ENCODE data around the gene AREL1. TPM values are rescaled to one million over a fixed set of nuclear protein-coding genes. Genes with fewer than 3 reads are reported as not detected.

The AREL1 gene
- total and polyA plus RNA-seq, 2 experiments from 2014 or later: 12.9 to 25.6 TPM

- Histone ChIP-seq H3K4me1 (ENCODE audit: insufficient read depth) (peaks cover 33% of the 10 kb centered on the region), H3K36me3 (ENCODE audit: low read depth) (peaks cover 44% of the 10 kb centered on the region), H3K27me3 (replicated peaks; ENCODE audit: insufficient read depth) (no peaks in the 10 kb centered on the region), H3K9me2 (ENCODE audit: insufficient read depth) (no peaks in the 10 kb centered on the region), H3K9me3 (ENCODE audit: low read depth) (no peaks in the 10 kb centered on the region), H3K4me3 (no peak overlapping the region), H2AFZ (no peak overlapping the region), H4K20me1 (ENCODE audit: insufficient read depth) (no peaks in the 10 kb centered on the region), H3F3A (ENCODE audit: insufficient read depth) (peaks cover 26% of the 10 kb centered on the region), H3K9ac (no peak overlapping the region), H3K4me2 (ENCODE audit: unreplicated experiment) (peak overlapping the region; percentile 8), H3K27ac (peak overlapping the region; percentile 42), H3K79me2 (ENCODE audit: insufficient read depth) (no peaks in the 10 kb centered on the region)
- 27 to 41% methylated on average over 1 of the region's 1 CpG for WGBS, 2 experiments (ENCODE audit: low coverage in 1 of 2, low lambda C conversion rate in 2 of 2, missing lambda C conversion rate in 2 of 2)
- TF ChIP-seq EZH2phosphoT487 (IDR thresholded peaks at IDR 0.05; ENCODE audit: insufficient read depth, low read depth) (no peak), EZH2 (IDR thresholded peaks at IDR 0.05; ENCODE audit: insufficient read depth, poor library complexity, severe bottlenecking) (no peak)
- in situ Hi-C loops (cut with MboI): no loop called here
- peak; percentile 54 for DNase-seq
Observed at GRCh38 chr14:74667758-74668157, 45.1 kb downstream of the AREL1 start.

- H3F3A ChIP-seq (ENCODE audit: insufficient read depth): peaks cover 18% of the 10 kb centered on the region
- peaks cover 21% of the 10 kb centered on the region for H3K4me1 ChIP-seq (ENCODE audit: insufficient read depth)
- H3K27ac ChIP-seq: no peak overlapping the region
- no peaks in the 10 kb centered on the region for H3K9me2 ChIP-seq (ENCODE audit: insufficient read depth)
- no peaks in the 10 kb centered on the region for H3K79me2 ChIP-seq (ENCODE audit: insufficient read depth)
- no peaks in the 10 kb centered on the region for H3K9me3 ChIP-seq (ENCODE audit: low read depth)
- H3K9ac ChIP-seq: no peak overlapping the region
- TF ChIP-seq EZH2phosphoT487 (IDR thresholded peaks at IDR 0.05; ENCODE audit: insufficient read depth, low read depth) (no peak), EZH2 (IDR thresholded peaks at IDR 0.05; ENCODE audit: insufficient read depth, poor library complexity, severe bottlenecking) (no peak)
- DNase-seq: no peak
- no peaks in the 10 kb centered on the region for H4K20me1 ChIP-seq (ENCODE audit: insufficient read depth)
- H3K4me2 ChIP-seq (ENCODE audit: unreplicated experiment): no peak overlapping the region
- no peaks in the 10 kb centered on the region for H3K27me3 ChIP-seq (replicated peaks; ENCODE audit: insufficient read depth)
- H3K36me3 ChIP-seq (ENCODE audit: low read depth): peaks cover 44% of the 10 kb centered on the region
- H3K4me3 ChIP-seq: no peak overlapping the region
- no peak overlapping the region for H2AFZ ChIP-seq
- 100% methylated on average over 2 of the region's 2 CpGs for WGBS, 2 experiments (ENCODE audit: low coverage in 1 of 2, low lambda C conversion rate in 2 of 2, missing lambda C conversion rate in 2 of 2)
- in situ Hi-C loops (cut with MboI): no loop called here
Observed at GRCh38 chr14:74664717-74665116, 48.2 kb downstream of the AREL1 start.

- WGBS, 2 experiments (ENCODE audit: low coverage in 1 of 2, low lambda C conversion rate in 2 of 2, missing lambda C conversion rate in 2 of 2): 83 to 89% methylated on average over 7 of the region's 7 CpGs
- H3K9me2 ChIP-seq (ENCODE audit: insufficient read depth): no peaks in the 10 kb centered on the region
- H3K4me1 ChIP-seq (ENCODE audit: insufficient read depth): peaks cover 30% of the 10 kb centered on the region
- TF ChIP-seq EZH2phosphoT487 (IDR thresholded peaks at IDR 0.05; ENCODE audit: insufficient read depth, low read depth) (no peak), EZH2 (IDR thresholded peaks at IDR 0.05; ENCODE audit: insufficient read depth, poor library complexity, severe bottlenecking) (no peak)
- H3K4me3 ChIP-seq: no peak overlapping the region
- H3K4me2 ChIP-seq (ENCODE audit: unreplicated experiment): no peak overlapping the region
- H3K27ac ChIP-seq: no peak overlapping the region
- H3K9ac ChIP-seq: no peak overlapping the region
- H4K20me1 ChIP-seq (ENCODE audit: insufficient read depth): no peaks in the 10 kb centered on the region
- H3K79me2 ChIP-seq (ENCODE audit: insufficient read depth): no peaks in the 10 kb centered on the region
- DNase-seq: peak; percentile 28
- H3K27me3 ChIP-seq (replicated peaks; ENCODE audit: insufficient read depth): no peaks in the 10 kb centered on the region
- no peak overlapping the region for H2AFZ ChIP-seq
- in situ Hi-C loops (cut with MboI): no loop called here
- H3K9me3 ChIP-seq (ENCODE audit: low read depth): no peaks in the 10 kb centered on the region
- H3K36me3 ChIP-seq (ENCODE audit: low read depth): peaks cover 40% of the 10 kb centered on the region
- H3F3A ChIP-seq (ENCODE audit: insufficient read depth): peaks cover 26% of the 10 kb centered on the region
Observed at GRCh38 chr14:74663884-74664283, 49.0 kb downstream of the AREL1 start.

- Histone ChIP-seq H3K9me3 (ENCODE audit: low read depth) (no peaks in the 10 kb centered on the region), H3K27me3 (replicated peaks; ENCODE audit: insufficient read depth) (no peaks in the 10 kb centered on the region), H3K79me2 (ENCODE audit: insufficient read depth) (no peaks in the 10 kb centered on the region), H3K9me2 (ENCODE audit: insufficient read depth) (no peaks in the 10 kb centered on the region), H3K36me3 (ENCODE audit: low read depth) (peaks cover 35% of the 10 kb centered on the region), H4K20me1 (ENCODE audit: insufficient read depth) (no peaks in the 10 kb centered on the region), H3K27ac (no peak overlapping the region), H3K4me2 (ENCODE audit: unreplicated experiment) (no peak overlapping the region), H3K4me1 (ENCODE audit: insufficient read depth) (peaks cover 38% of the 10 kb centered on the region), H3K9ac (no peak overlapping the region), H2AFZ (no peak overlapping the region), H3K4me3 (no peak overlapping the region), H3F3A (ENCODE audit: insufficient read depth) (peaks cover 37% of the 10 kb centered on the region)
- TF ChIP-seq EZH2 (IDR thresholded peaks at IDR 0.05; ENCODE audit: insufficient read depth, poor library complexity, severe bottlenecking) (no peak), EZH2phosphoT487 (IDR thresholded peaks at IDR 0.05; ENCODE audit: insufficient read depth, low read depth) (no peak)
- in situ Hi-C loops (cut with MboI): no loop called here
- no peak for DNase-seq
- 74 to 79% methylated on average over 7 of the region's 7 CpGs for WGBS, 2 experiments (ENCODE audit: low coverage in 1 of 2, low lambda C conversion rate in 2 of 2, missing lambda C conversion rate in 2 of 2)
Observed at GRCh38 chr14:74661726-74662450, 51.0 kb downstream of the AREL1 start.
